NCI-H2107 treated with DMSO at 0.1 percent for 48 hours (cell line): ENCODE measurements around the gene FOXL3.

Source experiments
- DNase-seq: peaks from one replicate; lab custom pipeline; 2025; ENCODE audit not compliant: unreplicated experiment; lab: John Stamatoyannopoulos, UW

Gene FOXL3

GRCh38 chr7:300546-301290 lies 10.7 kb downstream of the FOXL3 start:
- DNase-seq, result no peak

- no peak for DNase-seq
Measured at GRCh38 chr7:301291-302053, 11.5 kb downstream of the FOXL3 start.

- DNase-seq, result no peak
Measured at GRCh38 chr7:302054-302992, 12.4 kb downstream of the FOXL3 start.

- no peak for DNase-seq
Measured at GRCh38 chr7:303425-303824, 13.5 kb downstream of the FOXL3 start.

GRCh38 chr7:303884-304573 lies 14.1 kb downstream of the FOXL3 start:
- DNase-seq, result no peak

GRCh38 chr7:304574-305409 lies 14.8 kb downstream of the FOXL3 start:
- DNase-seq, result no peak

- DNase-seq, result no peak
Measured at GRCh38 chr7:305410-306151, 15.6 kb downstream of the FOXL3 start.

GRCh38 chr7:307970-308369 lies 18.0 kb downstream of the FOXL3 start:
- no peak for DNase-seq

- no peak for DNase-seq
Measured at GRCh38 chr7:309586-310228, 19.7 kb downstream of the FOXL3 start.

- DNase-seq, result no peak
Measured at GRCh38 chr7:311131-311680, 21.2 kb downstream of the FOXL3 start.

- DNase-seq, result no peak
Measured at GRCh38 chr7:311796-312195, 21.8 kb downstream of the FOXL3 start.

GRCh38 chr7:312424-312823 lies 22.5 kb downstream of the FOXL3 start:
- DNase-seq, result no peak

GRCh38 chr7:314853-315252 lies 24.9 kb downstream of the FOXL3 start:
- DNase-seq, result no peak

- DNase-seq, result no peak
Measured at GRCh38 chr7:315516-316265, 25.7 kb downstream of the FOXL3 start.

- no peak for DNase-seq
Measured at GRCh38 chr7:317643-318405, 27.9 kb downstream of the FOXL3 start.

GRCh38 chr7:318476-318875 lies 28.5 kb downstream of the FOXL3 start:
- no peak for DNase-seq
